HepG2 (cell line): Measurements from ENCODE around the gene SPATA7. TPM values are rescaled to one million over a fixed set of nuclear protein-coding genes. Genes with fewer than 3 reads are reported as not detected.

ENCODE experiments used
- ATAC-seq: fragments of 200-7000 bp; cut with Tn5 transposase; 3 replicates; pipeline ENCODE4 v1.9.1; 2020; ENCODE audit warnings: mild to moderate bottlenecking, moderate library complexity
- BruUV-seq: library from RNA; stranded (reverse); fragments of 400-500 nt; replicated peaks from 2 replicates; lab custom pipeline; 2021; lab: Mats Ljungman, UMichigan
- CTCF ChIA-PET: fragments of 300-600 bp; formaldehyde crosslinking; extraction: SDS; loops from one replicate; lab custom pipeline; 2021; ENCODE audit warnings: low total read pairs, inconsistent platforms, low intra/inter-chr PET ratio; lab: Yijun Ruan, JAX
- POLR2A ChIA-PET: fragments of 350-600 bp; sonication (Branson Sonifier 250); formaldehyde crosslinking; loops from one replicate; lab custom pipeline; 2020; ENCODE audit warnings: antibody characterized with exemption, inconsistent platforms; lab: Yijun Ruan, JAX
- DNase-seq: peaks from one replicate; pipeline ENCODE4 v3.0.0-alpha.2; 2015; ENCODE audit warnings: low spot score
- FAIRE-seq: peaks from 3 replicates; lab custom pipeline; 2011; peaks lifted over from hg19 to GRCh38; lab: Jason Lieb, UNC
- H2AFZ ChIP-seq: one replicate; pipeline ENCODE4 v1.6.1; 2011; ENCODE audit warnings: low read length, inconsistent platforms
- H3K27ac ChIP-seq: fragments of 300-600 bp; 3 replicates; pipeline ENCODE4 v1.8.0; 2011; ENCODE audit warnings: mixed run types, mild to moderate bottlenecking, mixed read lengths, low read length, inconsistent platforms; ENCODE audit not compliant: insufficient read depth; ENCODE audit errors: extremely low read length
- H3K27me3 ChIP-seq, 2 experiments: fragments of 200-600 bp in 1 of 2; 2 replicates in 1 of 2; 3 replicates in 1 of 2; pipeline versions ENCODE4 v1.6.0 to v1.8.0; 2011; ENCODE audit warnings: low read length in 2 of 2, mild to moderate bottlenecking in 2 of 2, moderate library complexity in 2 of 2, inconsistent platforms in 1 of 2; ENCODE audit not compliant: insufficient read depth in 2 of 2, control insufficient read depth in 1 of 2
- H3K36me3 ChIP-seq, 2 experiments: fragments of 200-600 bp in 1 of 2; replicated peaks in 1 of 2; 2 replicates in 1 of 2; 3 replicates in 1 of 2; pipeline versions ENCODE4 v1.5.1 to v1.8.0; 2011; ENCODE audit warnings: low read length in 2 of 2, inconsistent platforms in 1 of 2; ENCODE audit not compliant: insufficient read depth in 2 of 2, control insufficient read depth in 1 of 2
- H3K4me1 ChIP-seq: 2 replicates; pipeline ENCODE4 v1.5.1; 2012; ENCODE audit warnings: low read length, inconsistent platforms; ENCODE audit not compliant: insufficient read depth
- H3K4me2 ChIP-seq: 2 replicates; pipeline ENCODE4 v1.6.0; 2011; ENCODE audit warnings: low read depth, low read length, inconsistent platforms
- H3K4me3 ChIP-seq, 3 experiments: fragments of 200-600 bp in 1 of 3; sonication (generic), shearing (Covaris generic) in 1 of 3; replicated peaks in 1 of 3; 2 replicates each; pipeline ENCODE4 v1.5.1; 2011 to 2016; ENCODE audit warnings: low read length in 3 of 3, inconsistent platforms in 2 of 3, low read depth in 2 of 3, mild to moderate bottlenecking in 2 of 3, control low read depth in 1 of 3, mixed read lengths in 1 of 3; ENCODE audit not compliant: insufficient read depth in 1 of 3
- H3K79me2 ChIP-seq: one replicate; pipeline ENCODE4 v1.6.1; 2011; ENCODE audit warnings: low read length, inconsistent platforms; ENCODE audit not compliant: insufficient read depth
- H3K9ac ChIP-seq: 2 replicates; pipeline ENCODE4 v1.6.0; 2011; ENCODE audit warnings: mild to moderate bottlenecking, low read depth, low read length, inconsistent platforms; ENCODE audit not compliant: insufficient read depth
- H3K9me3 ChIP-seq: 2 replicates; pipeline ENCODE4 v1.5.1; 2012; ENCODE audit warnings: mild to moderate bottlenecking, low read length
- H4K20me1 ChIP-seq: 2 replicates; pipeline ENCODE4 v1.6.0; 2011; ENCODE audit warnings: inconsistent platforms, mild to moderate bottlenecking, low read length, moderate library complexity; ENCODE audit not compliant: insufficient read depth
- CENPT ChIP-seq: sonication (generic); formaldehyde crosslinking; IDR thresholded peaks from 2 replicates; pipeline ENCODE4 v1.8.0; 2022; ENCODE audit warnings: low read depth, mild to moderate bottlenecking, moderate library complexity, missing genetic modification reagents
- ETV5 ChIP-seq: IDR thresholded peaks from 2 replicates; pipeline ENCODE4 v1.6.1; 2018; ENCODE audit warnings: missing biosample characterization, missing genetic modification reagents, inconsistent platforms, borderline replicate concordance
- PAWR ChIP-seq: sonication (generic); formaldehyde crosslinking; IDR thresholded peaks from 2 replicates; pipeline ENCODE4 v1.4.0; 2020; ENCODE audit warnings: missing genetic modification reagents, mild to moderate bottlenecking, borderline replicate concordance
- ZC3H13 ChIP-seq: sonication (generic); formaldehyde crosslinking; IDR thresholded peaks from 2 replicates; pipeline ENCODE4 v1.8.1; 2023; ENCODE audit warnings: mild to moderate bottlenecking, missing genetic modification reagents, moderate library complexity
- ZNF142 ChIP-seq: sonication (generic); formaldehyde crosslinking; IDR thresholded peaks from 2 replicates; pipeline ENCODE4 v1.4.0; 2020; ENCODE audit warnings: missing genetic modification reagents
- ZNF160 ChIP-seq: sonication (generic); formaldehyde crosslinking; IDR thresholded peaks from 2 replicates; pipeline ENCODE4 v1.8.0; 2022; ENCODE audit warnings: mild to moderate bottlenecking, inconsistent platforms, missing genetic modification reagents
- ZNF251 ChIP-seq: sonication (generic); formaldehyde crosslinking; IDR thresholded peaks from 2 replicates; pipeline ENCODE4 v1.9.0; 2021; ENCODE audit warnings: mild to moderate bottlenecking, missing genetic modification reagents
- ZNF546 ChIP-seq: sonication (generic); formaldehyde crosslinking; conservative IDR thresholded peaks from 2 replicates; pipeline ENCODE4 v1.8.1; 2023; ENCODE audit warnings: mild to moderate bottlenecking, missing genetic modification reagents
- ZZZ3 ChIP-seq: sonication (generic); formaldehyde crosslinking; IDR thresholded peaks from 2 replicates; pipeline ENCODE4 v1.4.0; 2020; ENCODE audit warnings: missing genetic modification reagents, mild to moderate bottlenecking, borderline replicate concordance
- WGBS: methylation state at CpG from one replicate; pipeline ENCODE4 v1.1.6; 2017; ENCODE audit warnings: low lambda C conversion rate; 5-methylcytosine and 5-hydroxymethylcytosine counted together
- in situ Hi-C: cut with HindIII; loops from 2 replicates; pipeline ENCODE4 v1.10.0; 2017; ENCODE audit warnings: low pct_unique_long_range_greater_than_20kb; ENCODE audit not compliant: extremely low pct_ligation_motif_present
- intact Hi-C: fragments of 100-400 bp; cut with micrococcal nuclease; formaldehyde crosslinking; loops from one replicate; pipeline ENCODE4 v1.10.0; 2022; ENCODE audit not compliant: unreplicated experiment
- polyA plus RNA-seq, 8 experiments: library from polyadenylated mRNA; depleted of rRNA in 3 of 8; stranded (reverse) in 7 of 8; unstranded in 1 of 8; fragments of >200 nt; fragmentation: Illumina TruSeq in 4 of 8; extraction: Trizol in 4 of 8; gene quantifications; 2 replicates each; pipeline versions ENCODE4 v1.2.1 to v1.2.3, GENCODE V29; 2011 to 2016; ENCODE audit warnings: low read depth in 4 of 8, missing spikeins in 1 of 8, mixed read lengths in 1 of 8; ENCODE audit not compliant: insufficient read depth in 1 of 8
- total RNA-seq, 5 experiments: library from RNA; depleted of rRNA; stranded (reverse); fragments of >200 nt; fragmentation: Illumina TruSeq; extraction: Trizol; gene quantifications; 2 replicates each; pipeline ENCODE4 v1.2.3, GENCODE V29; 2016; ENCODE audit warnings: low read depth in 1 of 5
- TF ChIP-seq, protein P1 (sequence below): sonication (generic); formaldehyde crosslinking; IDR thresholded peaks from 2 replicates; pipeline ENCODE4 v1.5.0; 2020; ENCODE audit warnings: missing genetic modification reagents
- TF ChIP-seq, protein P2 (sequence below): IDR thresholded peaks from 2 replicates; pipeline ENCODE4 v1.6.1; 2018; ENCODE audit warnings: missing genetic modification reagents

SPATA7 gene
- total and polyA plus RNA-seq, 2 of the 13 experiments (the other 11 are each of a cell fraction or from before 2014, with no cell fraction given), result 3.6 to 5.5 TPM

DNA sequence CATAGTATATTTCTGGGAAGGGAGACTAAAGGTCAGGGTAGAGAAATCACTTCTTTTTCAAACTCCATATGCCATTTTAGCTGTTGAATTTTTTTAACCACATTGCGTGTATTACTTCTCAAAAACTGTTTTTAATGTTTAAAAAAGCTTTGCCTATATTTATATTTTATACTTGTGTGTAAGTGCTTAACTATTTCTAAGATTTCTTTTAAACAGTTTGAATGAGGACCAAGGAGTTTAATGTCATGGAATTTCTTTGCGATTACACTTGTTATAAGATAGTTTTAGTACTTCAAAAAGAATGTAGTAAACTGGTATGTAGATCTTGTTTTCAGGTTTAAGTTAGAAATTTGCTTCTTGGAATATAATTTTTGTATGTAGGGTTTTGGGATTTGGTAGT lies 7.2 kb downstream of the SPATA7 start:
- Histone ChIP-seq H3K27ac (no peak overlapping the region), H3K27me3 (no peaks in the 10 kb centered on the region), H4K20me1 (no peaks in the 10 kb centered on the region), H3K4me1 (no peaks in the 10 kb centered on the region), H3K79me2 (no peaks in the 10 kb centered on the region), H3K4me3 (no peak overlapping the region), H2AFZ (no peak overlapping the region), H3K9ac (no peak overlapping the region), H3K36me3 (0 out of 5 replicates have a peak, but pooled peaks cover 0 to 3% of the 10 kb centered on the region in 2 experiments), H3K9me3 (no peaks in the 10 kb centered on the region), H3K4me2 (no peak overlapping the region)
- in situ Hi-C loops, result loop anchor here (25.0 kb wide), 1 partner anchor 380 kb away; the partner anchor contains the start of gene GPR65
- 98% methylated on average over 2 of the region's 2 CpGs for WGBS
- FAIRE-seq (no peak), ATAC-seq (no peak), DNase-seq (no peak)
- POLR2A ChIA-PET, result no interaction called here
- intact Hi-C loops, result no loop called here
- CTCF ChIA-PET, result no interaction called here
- TF ChIP-seq ZNF142 (no peak), ZNF251 (CRISPR knock-in tag) (no peak), ZZZ3 (no peak), ZNF546 (CRISPR knock-in tag) (no peak), ZC3H13 (CRISPR knock-in tag) (no peak), ETV5 (no peak), PAWR (CRISPR knock-in tag) (no peak), ZNF160 (no peak), CENPT (CRISPR knock-in tag) (no peak)
- TF ChIP-seq, protein P1, sequence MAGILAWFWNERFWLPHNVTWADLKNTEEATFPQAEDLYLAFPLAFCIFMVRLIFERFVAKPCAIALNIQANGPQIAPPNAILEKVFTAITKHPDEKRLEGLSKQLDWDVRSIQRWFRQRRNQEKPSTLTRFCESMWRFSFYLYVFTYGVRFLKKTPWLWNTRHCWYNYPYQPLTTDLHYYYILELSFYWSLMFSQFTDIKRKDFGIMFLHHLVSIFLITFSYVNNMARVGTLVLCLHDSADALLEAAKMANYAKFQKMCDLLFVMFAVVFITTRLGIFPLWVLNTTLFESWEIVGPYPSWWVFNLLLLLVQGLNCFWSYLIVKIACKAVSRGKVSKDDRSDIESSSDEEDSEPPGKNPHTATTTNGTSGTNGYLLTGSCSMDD (CRISPR knock-in tag), result no peak
- TF ChIP-seq, protein P2, sequence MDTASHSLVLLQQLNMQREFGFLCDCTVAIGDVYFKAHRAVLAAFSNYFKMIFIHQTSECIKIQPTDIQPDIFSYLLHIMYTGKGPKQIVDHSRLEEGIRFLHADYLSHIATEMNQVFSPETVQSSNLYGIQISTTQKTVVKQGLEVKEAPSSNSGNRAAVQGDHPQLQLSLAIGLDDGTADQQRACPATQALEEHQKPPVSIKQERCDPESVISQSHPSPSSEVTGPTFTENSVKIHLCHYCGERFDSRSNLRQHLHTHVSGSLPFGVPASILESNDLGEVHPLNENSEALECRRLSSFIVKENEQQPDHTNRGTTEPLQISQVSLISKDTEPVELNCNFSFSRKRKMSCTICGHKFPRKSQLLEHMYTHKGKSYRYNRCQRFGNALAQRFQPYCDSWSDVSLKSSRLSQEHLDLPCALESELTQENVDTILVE (CRISPR knock-in tag), result no peak
- BruUV-seq, result no TSS peak
